ENCODE results near the gene SLC15A3. TPM values are rescaled to one million over a fixed set of nuclear protein-coding genes. Genes with fewer than 3 reads are reported as not detected.

SLC15A3 gene
- polyA plus RNA-seq, 1 of the 3 experiments (the other 2 are of a cell fraction): not detected

DNA sequence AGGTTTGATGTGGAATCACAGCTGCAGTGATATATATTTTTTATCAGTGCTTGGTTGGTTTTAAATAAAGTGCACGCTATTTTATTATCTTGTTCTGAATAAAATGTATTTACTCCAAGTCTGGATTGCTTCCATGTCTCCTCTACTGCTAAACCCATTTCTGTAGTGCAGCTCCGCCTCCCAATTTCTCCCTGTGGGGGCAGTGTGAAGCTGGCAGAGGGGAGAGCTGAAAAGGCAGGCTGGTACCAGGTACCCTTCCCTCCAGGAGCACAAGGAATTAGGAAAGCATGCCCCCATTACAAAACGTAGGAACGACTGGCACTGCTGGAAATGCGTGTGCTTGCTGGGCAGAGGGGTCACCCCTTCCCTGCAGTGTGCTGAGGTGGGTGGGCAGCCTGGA is 28.6 kb downstream of the SLC15A3 start (continued):
- TF ChIP-seq, protein P1, sequence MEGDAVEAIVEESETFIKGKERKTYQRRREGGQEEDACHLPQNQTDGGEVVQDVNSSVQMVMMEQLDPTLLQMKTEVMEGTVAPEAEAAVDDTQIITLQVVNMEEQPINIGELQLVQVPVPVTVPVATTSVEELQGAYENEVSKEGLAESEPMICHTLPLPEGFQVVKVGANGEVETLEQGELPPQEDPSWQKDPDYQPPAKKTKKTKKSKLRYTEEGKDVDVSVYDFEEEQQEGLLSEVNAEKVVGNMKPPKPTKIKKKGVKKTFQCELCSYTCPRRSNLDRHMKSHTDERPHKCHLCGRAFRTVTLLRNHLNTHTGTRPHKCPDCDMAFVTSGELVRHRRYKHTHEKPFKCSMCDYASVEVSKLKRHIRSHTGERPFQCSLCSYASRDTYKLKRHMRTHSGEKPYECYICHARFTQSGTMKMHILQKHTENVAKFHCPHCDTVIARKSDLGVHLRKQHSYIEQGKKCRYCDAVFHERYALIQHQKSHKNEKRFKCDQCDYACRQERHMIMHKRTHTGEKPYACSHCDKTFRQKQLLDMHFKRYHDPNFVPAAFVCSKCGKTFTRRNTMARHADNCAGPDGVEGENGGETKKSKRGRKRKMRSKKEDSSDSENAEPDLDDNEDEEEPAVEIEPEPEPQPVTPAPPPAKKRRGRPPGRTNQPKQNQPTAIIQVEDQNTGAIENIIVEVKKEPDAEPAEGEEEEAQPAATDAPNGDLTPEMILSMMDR (IDR thresholded peaks at IDR 0.05): no peak

DNA sequence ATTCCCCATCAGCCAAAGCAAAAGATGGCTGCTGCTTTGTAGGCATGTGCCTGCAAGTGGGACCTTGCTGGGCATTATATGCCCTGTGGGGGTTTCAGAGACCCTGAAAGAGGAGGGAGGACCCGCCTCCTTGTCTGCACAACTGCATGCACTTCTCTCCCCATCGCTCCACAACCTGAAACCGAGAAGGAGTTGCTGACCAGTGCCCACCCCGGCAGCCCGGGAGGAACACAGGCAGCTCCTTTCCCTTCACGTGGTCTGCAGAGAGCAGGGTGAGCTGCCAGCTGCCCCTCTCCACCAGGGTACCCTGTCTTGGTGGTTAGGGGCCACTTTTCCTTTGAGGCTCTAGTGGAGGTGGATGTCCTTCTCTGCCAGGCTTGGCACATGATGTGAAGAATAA is 29.1 kb downstream of the SLC15A3 start:
- WGBS (ENCODE audit: low lambda C conversion rate): 82% methylated on average over 6 of the region's 6 CpGs
- ChIA-PET CTCF (interaction anchor here (1.2 to 5.8 kb wide), 4 partner anchors 24 to 206 kb away, joined by 3 to 21 read pairs (median 6); no protein-coding TSS in a partner anchor), POLR2A (interaction anchor here (1.7 kb wide), 1 partner anchor 9 kb away, joined by 5 read pairs; the partner anchor contains the start of gene TMEM109)
- Histone ChIP-seq H3K4me1 (ENCODE audit: control insufficient read depth in 1 of 2, insufficient read depth in 2 of 2, low read depth in 1 of 2, low read length in 1 of 2) (peaks cover 7 to 28% of the 10 kb centered on the region in 2 experiments; a peak in 3 of 4 replicates), H3K4me2 (no peak overlapping the region), H3F3A (replicated peaks; ENCODE audit: insufficient read depth) (no peaks in the 10 kb centered on the region), H3K36me3 (replicated peaks in 1 of 2; ENCODE audit: control insufficient read depth in 1 of 2, insufficient read depth in 2 of 2, low read length in 1 of 2) (peaks cover 6 to 30% of the 10 kb centered on the region in 2 experiments), H3K9me3 (no peaks in the 10 kb centered on the region), H2AFZ (ENCODE audit: low read depth) (no peak overlapping the region), H3K9me2 (no peaks in the 10 kb centered on the region), H4K20me1 (ENCODE audit: insufficient read depth) (no peaks in the 10 kb centered on the region), H3K79me2 (ENCODE audit: insufficient read depth) (peaks cover 17% of the 10 kb centered on the region), H3K27ac (ENCODE audit: low read depth in 2 of 2, low read length in 1 of 2) (no peak overlapping the region), H3K9ac (no peak overlapping the region), H3K4me3 (ENCODE audit: low read depth in 2 of 2, low read length in 1 of 2) (no peak overlapping the region), H3K27me3 (ENCODE audit: insufficient read depth) (no peaks in the 10 kb centered on the region)
- no peak for DNase-seq
- TF ChIP-seq SIN3A (IDR thresholded peaks at IDR 0.05; ENCODE audit: borderline replicate concordance, low read depth, low read length) (no peak), CHD2 (IDR thresholded peaks at IDR 0.05; ENCODE audit: low read length, partially characterized antibody) (no peak), FOSL2 (IDR thresholded peaks at IDR 0.05; ENCODE audit: borderline replicate concordance, low read depth) (no peak)

DNA sequence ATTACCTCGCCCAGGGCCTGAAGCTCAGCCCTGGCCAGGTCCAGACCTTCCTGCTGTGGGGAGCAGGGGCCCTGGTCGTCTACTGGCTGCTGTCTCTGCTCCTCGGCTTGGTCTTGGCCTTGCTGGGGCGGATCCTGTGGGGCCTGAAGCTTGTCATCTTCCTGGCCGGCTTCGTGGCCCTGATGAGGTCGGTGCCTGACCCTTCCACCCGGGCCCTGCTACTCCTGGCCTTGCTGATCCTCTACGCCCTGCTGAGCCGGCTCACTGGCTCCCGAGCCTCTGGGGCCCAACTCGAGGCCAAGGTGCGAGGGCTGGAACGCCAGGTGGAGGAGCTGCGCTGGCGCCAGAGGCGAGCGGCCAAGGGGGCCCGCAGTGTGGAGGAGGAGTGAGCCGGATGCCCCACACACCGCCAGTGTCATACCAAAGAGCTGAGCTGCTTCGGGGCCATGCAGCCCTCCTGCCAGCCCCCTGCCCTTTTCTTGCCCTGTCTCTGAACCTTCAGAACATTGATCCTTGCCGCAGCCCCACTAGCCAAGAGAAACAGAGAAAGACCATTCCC is 30.1 kb downstream of the SLC15A3 start:
- Histone ChIP-seq H4K20me1 (ENCODE audit: insufficient read depth) (no peaks in the 10 kb centered on the region), H3K79me2 (ENCODE audit: insufficient read depth) (peaks cover 27% of the 10 kb centered on the region), H3K4me2 (no peak overlapping the region), H3K9me2 (no peaks in the 10 kb centered on the region), H3F3A (replicated peaks; ENCODE audit: insufficient read depth) (no peaks in the 10 kb centered on the region), H3K9me3 (no peaks in the 10 kb centered on the region), H2AFZ (ENCODE audit: low read depth) (no peak overlapping the region), H3K4me3 (ENCODE audit: low read depth in 2 of 2, low read length in 1 of 2) (no peak overlapping the region), H3K4me1 (ENCODE audit: control insufficient read depth in 1 of 2, insufficient read depth in 2 of 2, low read depth in 1 of 2, low read length in 1 of 2) (peaks cover 7 to 29% of the 10 kb centered on the region in 2 experiments; a peak in 3 of 4 replicates), H3K27ac (ENCODE audit: low read depth in 2 of 2, low read length in 1 of 2) (no peak overlapping the region), H3K27me3 (ENCODE audit: insufficient read depth) (no peaks in the 10 kb centered on the region), H3K9ac (no peak overlapping the region), H3K36me3 (replicated peaks in 1 of 2; ENCODE audit: control insufficient read depth in 1 of 2, insufficient read depth in 2 of 2, low read length in 1 of 2) (peaks cover 6 to 23% of the 10 kb centered on the region in 2 experiments)
- 93% methylated on average over 13 of the region's 23 CpGs for WGBS (ENCODE audit: low lambda C conversion rate)
- DNase-seq: no peak
- TF ChIP-seq, protein P2, sequence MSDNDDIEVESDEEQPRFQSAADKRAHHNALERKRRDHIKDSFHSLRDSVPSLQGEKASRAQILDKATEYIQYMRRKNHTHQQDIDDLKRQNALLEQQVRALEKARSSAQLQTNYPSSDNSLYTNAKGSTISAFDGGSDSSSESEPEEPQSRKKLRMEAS (IDR thresholded peaks at IDR 0.05; ENCODE audit: low read depth): no peak
- TF ChIP-seq NFIC (IDR thresholded peaks at IDR 0.05; ENCODE audit: borderline replicate concordance) (no peak), FOXJ3 (CRISPR knock-in tag; IDR thresholded peaks at IDR 0.05) (no peak), TAF1 (IDR thresholded peaks at IDR 0.05; ENCODE audit: borderline replicate concordance, low read depth, low read length) (no peak), FOXM1 (IDR thresholded peaks at IDR 0.05; ENCODE audit: low read depth) (no peak)
- POLR2A ChIA-PET: no interaction called here
- CTCF ChIA-PET: interaction anchor here (1.5 to 5.8 kb wide), 3 partner anchors 22 to 208 kb away, joined by 3 to 21 read pairs (median 6); no protein-coding TSS in a partner anchor

All from SK-N-SH (cell line).